ENCODE results near the gene TTC9B. TPM values are rescaled to one million over a fixed set of nuclear protein-coding genes. Genes with fewer than 3 reads are reported as not detected.

Gene TTC9B
- total and polyA plus RNA-seq, 2 of the 4 experiments (the other 2 are of a cell fraction) = not detected

GRCh38 chr19:40252395-40252794 lies 34.2 kb upstream of the TTC9B start:
- in situ Hi-C loops (cut with MboI; ENCODE audit: low sequenced_read_pairs) = no loop called here
- no peak overlapping the region for H2BK20ac ChIP-seq (ENCODE audit: low read depth, low read length)
- TF ChIP-seq ELK1 (IDR thresholded peaks at IDR 0.05; ENCODE audit: borderline replicate concordance, low read depth, low read length) = no peak
- no peak for TF ChIP-seq SMC3 (IDR thresholded peaks at IDR 0.05; ENCODE audit: low read depth, low read length)
- TF ChIP-seq CTCF (conservative IDR thresholded peaks at IDR 0.05; ENCODE audit: low read depth, low read length) = no peak
- no peak for TF ChIP-seq POLR2A (IDR thresholded peaks at IDR 0.05; ENCODE audit: low read depth, low read length)
- TF ChIP-seq CEBPB (IDR thresholded peaks at IDR 0.05; ENCODE audit: low read depth, low read length) = no peak
- no peak for TF ChIP-seq RAD21 (IDR thresholded peaks at IDR 0.05; ENCODE audit: low read length)
- no peak for TF ChIP-seq RCOR1 (IDR thresholded peaks at IDR 0.05; ENCODE audit: insufficient replicate concordance, low read length)
- TF ChIP-seq MAZ (IDR thresholded peaks at IDR 0.05; ENCODE audit: borderline replicate concordance, low read depth, low read length) = no peak
- no peak for TF ChIP-seq RFX5 (IDR thresholded peaks at IDR 0.05; ENCODE audit: low read depth, low read length)

More at GRCh38 chr19:40252395-40252794, 34.2 kb upstream of the TTC9B start:
- Histone ChIP-seq H3K56ac (ENCODE audit: extremely low read depth, insufficient read depth, low read length) (no peak overlapping the region), H3K9me3 (ENCODE audit: control insufficient read depth, insufficient read depth, low read length) (no peaks in the 10 kb centered on the region), H3K14ac (replicated peaks; ENCODE audit: low read depth, low read length) (no peak overlapping the region), H4K91ac (ENCODE audit: insufficient read depth, low read depth, low read length) (no peak overlapping the region), H3K79me1 (ENCODE audit: low read depth in 1 of 2, low read length in 2 of 2) (peaks cover 31 to 81% of the 10 kb centered on the region in 2 experiments), H2BK120ac (ENCODE audit: low read depth, low read length) (no peak overlapping the region), H3K18ac (ENCODE audit: low read depth, low read length) (no peak overlapping the region), H2AK9ac (replicated peaks; ENCODE audit: low read depth, low read length, poor library complexity) (no peak overlapping the region), H3K4me3 (ENCODE audit: insufficient read depth, low read depth, low read length) (no peak overlapping the region), H3K27me3 (ENCODE audit: control insufficient read depth, insufficient read depth, low read length) (no peaks in the 10 kb centered on the region), H3K4me1 (ENCODE audit: control insufficient read depth, insufficient read depth, low read length) (no peaks in the 10 kb centered on the region), H4K8ac (ENCODE audit: low read depth in 2 of 2, low read length in 2 of 2) (no peak overlapping the region), H4K5ac (ENCODE audit: low read depth, low read length) (no peak overlapping the region), H3K4ac (ENCODE audit: low read depth, low read length) (no peak overlapping the region), H3K9me1 (ENCODE audit: insufficient read depth, low read length) (peaks cover 13% of the 10 kb centered on the region; the same call in 1 of the 2 replicates), H2BK5ac (ENCODE audit: low read depth, low read length, poor library complexity, severe bottlenecking) (no peak overlapping the region), H4K20me1 (ENCODE audit: insufficient read depth, low read length) (peaks cover 41% of the 10 kb centered on the region), H2BK15ac (ENCODE audit: low read depth, low read length) (no peak overlapping the region), H3K4me2 (ENCODE audit: low read depth, low read length) (no peak overlapping the region), H2AK5ac (ENCODE audit: low read depth, low read length) (no peak overlapping the region), H3K23ac (ENCODE audit: low read depth, low read length) (no peak overlapping the region), H3K9ac (ENCODE audit: low read depth, low read length) (no peak overlapping the region), H3K36me3 (ENCODE audit: control insufficient read depth, insufficient read depth, low read length) (peaks cover 41% of the 10 kb centered on the region), H3K27ac (ENCODE audit: insufficient read depth, low read length) (no peak overlapping the region), H2AFZ (replicated peaks; ENCODE audit: low read length, poor library complexity) (no peak overlapping the region)
- intact Hi-C loops (cut with micrococcal nuclease) (no loop called here), dilution Hi-C loops (cut with HindIII; ENCODE audit: low sequenced_read_pairs, unreplicated experiment) (no loop called here)
- no peak for ATAC-seq (ENCODE audit: low read depth)
- ChIA-PET POLR2A (ENCODE audit: unreplicated experiment) (no interaction called here), CTCF (no interaction called here)
- no TSS peak for BruUV-seq (replicated peaks)
- no peak for DNase-seq
- 82% methylated on average over 6 of the region's 7 CpGs; no CpG with 5 or more reads in 1 of the 2 experiments for WGBS, 2 experiments (ENCODE audit: extremely low coverage in 2 of 2, insufficient read length in 1 of 2)
